HL-60/S4 (cell line): ENCODE results near the gene OARD1.
"Not testable (repeated sequence)": the region's sequence is repeated elsewhere in the genome, so short reads cannot be mapped to it uniquely, and the experiment has no call there.

ENCODE experiments used
- in situ Hi-C: fragments of 300-500 bp; cut with MboI; formaldehyde crosslinking; loops from 2 replicates; pipeline ENCODE4 v1.14.3; 2022; ENCODE audit warnings: low sequenced_read_pairs

OARD1 gene

DNA sequence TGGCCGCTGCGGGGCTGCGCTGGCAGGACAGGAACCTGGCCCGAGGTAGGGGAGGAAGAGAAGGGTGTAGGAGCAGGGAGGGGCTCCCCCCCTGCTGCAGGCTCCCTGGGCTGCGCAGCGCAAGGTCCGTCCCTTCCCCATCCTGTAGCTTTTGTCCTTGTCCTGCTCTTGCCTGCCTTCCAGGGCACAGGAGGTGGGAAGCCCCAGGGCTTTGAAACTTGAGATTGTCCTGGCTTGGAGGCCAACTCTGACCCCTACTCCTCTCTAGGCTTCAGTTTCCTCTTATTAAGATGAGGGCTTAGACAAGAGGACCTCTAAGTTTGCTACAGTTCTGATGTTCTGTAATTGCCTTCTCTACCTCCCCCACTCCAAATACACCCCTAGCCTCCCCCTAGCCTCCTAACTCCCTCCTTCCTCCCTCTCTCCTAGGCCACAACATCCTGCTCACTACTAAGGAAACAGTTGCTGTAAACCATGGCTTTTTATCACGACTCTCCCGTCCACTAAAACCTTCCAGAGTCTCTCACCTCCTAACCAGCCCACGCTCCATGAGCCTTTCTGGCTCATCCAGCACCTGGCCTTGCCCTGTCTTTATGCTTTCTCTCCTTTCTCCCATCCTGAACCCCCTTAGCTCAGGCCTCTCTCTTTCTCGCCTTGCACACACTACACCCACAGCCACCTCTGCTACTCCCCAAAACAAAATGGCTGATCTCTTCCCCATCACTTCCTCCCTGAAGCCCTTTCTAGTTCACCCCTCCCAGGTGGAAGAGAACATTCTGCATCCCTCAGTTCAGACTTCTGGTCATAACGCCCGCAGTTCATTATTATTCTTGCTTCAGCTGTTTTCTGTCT is 43.4 kb downstream of the OARD1 start:
- in situ Hi-C loops = no loop called here

DNA sequence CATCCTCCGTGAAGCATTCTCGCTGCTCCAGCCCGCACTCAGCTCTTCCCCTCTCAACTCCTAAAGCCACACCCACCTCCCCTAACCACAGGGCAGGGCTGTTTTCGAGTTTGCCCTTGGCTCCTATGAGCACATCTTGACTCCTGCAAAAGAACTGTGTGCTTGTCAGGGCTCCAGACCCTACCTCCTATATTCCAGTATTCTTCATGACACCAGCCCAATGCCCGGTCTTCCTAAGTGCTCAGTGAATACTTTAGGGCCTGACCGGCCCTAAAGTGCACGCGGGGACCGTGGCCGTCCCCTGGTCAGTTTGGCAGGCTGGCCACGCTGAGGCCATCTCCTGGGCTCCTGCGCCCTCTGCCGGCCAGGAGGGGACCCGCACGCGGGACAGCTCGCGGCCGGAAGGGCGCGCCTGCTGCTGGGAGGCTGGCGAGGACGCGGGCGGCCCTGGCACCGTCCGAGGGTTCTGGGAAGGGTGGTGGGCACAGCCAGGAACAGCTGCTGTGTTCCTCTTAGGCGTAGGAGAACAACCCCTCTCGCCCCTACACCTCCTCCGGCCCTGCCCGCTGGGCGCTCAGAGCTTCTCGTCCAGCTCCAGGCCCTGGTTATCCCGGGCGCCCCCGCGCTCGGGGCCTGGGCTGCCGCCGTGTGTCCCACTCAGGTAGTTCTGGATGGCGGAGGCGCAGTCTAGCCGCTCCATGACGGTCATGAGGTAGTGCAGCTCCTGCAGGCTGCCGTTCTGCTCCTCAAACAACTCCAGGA is 44.2 kb downstream of the OARD1 start:
- in situ Hi-C loops = no loop called here

DNA sequence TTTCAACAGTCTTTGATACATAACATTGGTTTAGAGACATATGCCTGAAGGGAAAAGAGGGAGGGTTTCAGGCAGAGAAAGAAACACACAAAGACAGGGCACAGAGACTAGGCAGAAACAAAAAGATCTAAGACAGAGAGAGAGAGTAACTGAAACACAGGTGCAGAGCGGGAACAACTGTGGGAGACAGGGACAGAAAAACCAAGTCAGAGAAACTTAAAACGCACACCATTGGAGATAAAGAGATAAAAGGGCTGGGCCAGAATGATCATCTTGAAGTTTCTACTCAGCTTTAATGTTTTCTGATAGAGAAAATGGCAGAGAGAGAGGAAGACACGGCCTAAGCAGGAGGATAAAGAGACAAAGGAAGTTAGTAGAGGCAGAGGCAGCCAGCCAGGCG is 44.9 kb downstream of the OARD1 start:
- in situ Hi-C loops = no loop called here

DNA sequence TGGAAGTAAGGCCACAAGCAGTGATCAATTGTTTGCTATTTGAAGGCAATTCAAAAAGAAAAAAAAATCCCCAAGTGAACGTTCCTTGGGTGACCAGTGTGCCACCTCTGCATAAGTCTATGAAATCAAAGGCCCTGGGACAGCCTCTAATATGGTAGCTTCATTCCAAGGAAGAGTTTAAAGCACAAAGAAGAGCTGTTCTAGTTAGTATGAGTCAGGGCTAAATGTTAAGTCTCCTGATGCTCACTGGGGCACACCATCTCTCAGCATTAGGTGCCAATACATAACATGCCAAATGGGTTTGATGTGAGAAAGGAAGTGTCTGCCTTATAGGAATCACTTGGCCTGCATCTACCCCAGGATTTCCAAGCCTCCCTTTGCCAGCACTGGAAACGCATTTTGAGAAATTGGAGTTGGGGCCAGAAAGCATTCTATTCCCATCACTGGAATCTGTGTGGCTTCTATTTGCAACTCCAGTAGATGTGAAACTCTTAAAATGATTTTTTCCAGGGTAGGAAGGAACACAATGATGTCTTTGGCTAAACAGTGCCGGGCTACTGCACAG is 46.1 kb downstream of the OARD1 start:
- in situ Hi-C loops = no loop called here

DNA sequence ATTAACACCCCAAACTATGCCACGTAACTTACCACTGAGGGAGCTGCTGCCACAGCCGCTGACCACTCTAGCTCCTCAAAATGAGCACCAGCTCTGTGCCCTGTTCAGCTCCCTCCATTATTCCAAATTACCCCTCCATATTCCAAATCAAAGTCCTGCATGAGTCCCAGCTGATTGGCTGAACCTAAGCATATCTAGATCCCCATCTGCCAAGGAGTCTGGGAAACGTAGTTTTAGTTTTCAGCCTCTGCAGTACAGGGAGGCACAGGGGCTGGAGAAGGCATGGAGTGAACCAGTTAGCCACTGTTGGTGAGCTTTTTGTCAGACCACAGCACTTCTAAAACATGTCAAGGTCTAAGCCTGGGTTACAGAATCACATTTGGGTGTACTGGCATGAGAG is 49.0 kb downstream of the OARD1 start:
- in situ Hi-C loops = no loop called here

DNA sequence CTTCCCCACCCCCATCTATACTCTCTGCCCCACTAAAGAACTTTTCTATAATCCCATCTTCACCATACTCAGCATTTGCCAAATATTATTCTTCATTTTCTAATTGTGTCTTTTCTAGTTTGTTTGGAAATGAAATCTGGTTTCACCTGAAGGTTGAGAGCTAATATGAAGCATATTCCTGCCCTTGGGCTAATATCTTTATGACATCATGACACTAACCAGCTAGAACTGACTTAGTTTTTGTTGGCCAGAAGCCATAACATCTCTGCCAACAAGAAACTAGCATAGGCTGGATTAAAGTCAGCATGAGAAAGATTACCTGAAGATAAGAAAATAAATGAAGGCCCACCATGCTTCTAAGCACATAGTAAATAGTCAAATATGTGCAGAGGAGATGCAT is 49.9 kb downstream of the OARD1 start:
- in situ Hi-C loops = no loop called here

DNA sequence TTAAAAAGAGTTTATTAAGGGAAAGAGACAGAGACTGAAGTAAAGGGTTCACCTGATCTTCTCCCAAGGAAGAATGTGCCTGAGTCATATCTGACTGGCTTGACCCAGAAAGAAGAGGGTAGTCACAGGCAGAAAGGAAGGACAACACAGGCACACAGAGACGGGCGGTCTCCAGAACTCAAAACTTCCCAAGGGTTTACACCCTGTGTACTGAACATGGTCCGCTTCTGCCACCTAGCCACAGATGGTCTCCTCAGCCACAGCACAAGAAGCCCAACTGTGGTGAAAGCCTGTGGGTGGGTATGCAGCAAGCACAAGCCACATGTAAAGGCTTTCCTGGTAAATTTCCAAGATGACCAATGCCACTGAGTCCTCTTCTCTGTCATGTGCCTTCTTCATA is 50.3 kb downstream of the OARD1 start:
- in situ Hi-C loops = no loop called here

DNA sequence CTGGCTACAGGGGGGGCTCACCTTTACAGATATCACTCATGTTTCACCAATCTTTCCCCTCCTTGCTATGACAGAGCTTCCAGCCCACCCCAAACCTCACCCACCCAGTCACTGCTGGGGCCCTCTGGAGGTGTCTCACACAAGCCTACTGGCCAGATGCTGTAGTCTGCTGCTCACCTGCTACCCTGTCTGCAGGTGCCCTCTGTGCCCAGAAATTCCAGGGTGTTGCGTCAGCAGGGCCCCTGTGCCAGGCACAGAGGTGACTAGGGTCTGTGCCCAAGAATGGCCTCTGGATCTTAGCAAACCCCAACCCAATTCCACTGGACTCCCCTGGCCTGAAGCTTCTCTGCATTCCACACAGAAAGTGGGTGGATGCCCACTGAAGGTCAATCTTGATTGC is 54.5 kb downstream of the OARD1 start:
- in situ Hi-C loops = no loop called here

DNA sequence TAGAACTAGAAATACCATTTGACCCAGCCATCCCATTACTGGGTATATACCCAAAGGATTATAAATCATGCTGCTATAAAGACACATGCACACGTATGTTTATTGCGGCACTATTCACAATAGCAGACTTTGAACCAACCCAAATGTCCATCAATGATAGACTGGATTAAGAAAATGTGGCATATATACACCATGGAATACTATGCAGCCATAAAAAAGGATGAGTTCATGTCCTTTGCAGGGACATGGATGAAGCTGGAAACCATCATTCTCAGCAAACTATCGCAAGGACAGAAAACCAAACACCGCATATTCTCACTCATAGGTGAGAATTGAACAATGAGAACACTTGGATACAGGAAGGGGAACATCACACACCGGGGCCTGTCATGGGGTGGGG is 56.3 kb downstream of the OARD1 start:
- in situ Hi-C loops = not testable (repeated sequence)

DNA sequence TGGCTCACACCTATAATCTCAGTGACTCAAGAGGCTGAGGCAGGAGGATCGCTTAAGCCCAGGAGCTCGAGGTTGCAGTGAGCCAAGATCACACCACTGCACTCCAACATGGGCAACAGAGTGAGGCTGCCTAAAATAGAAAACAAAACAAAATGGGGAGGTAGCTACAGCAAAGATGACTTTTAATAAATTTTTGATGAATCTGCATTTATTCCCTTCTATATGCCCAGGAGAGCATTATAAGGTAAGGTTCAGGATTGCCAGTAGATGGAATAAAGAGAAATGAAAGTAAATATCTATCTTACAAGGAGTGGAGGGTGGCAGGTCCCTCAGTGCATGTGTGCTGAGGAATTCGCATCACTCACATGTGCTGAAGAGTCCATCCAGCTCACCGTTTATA is 57.4 kb downstream of the OARD1 start:
- in situ Hi-C loops = no loop called here
